ENCODE data around the gene DNAH8.

DNAH8 gene

GRCh38 chr6:38876475-38876874 is 161.4 kb downstream of the DNAH8 start:
- Histone ChIP-seq H3K9me3 (ENCODE audit: control insufficient read depth in 1 of 2, low read length in 2 of 2) (peaks cover 0 to 2% of the 10 kb centered on the region in 2 donors), H3K4me3 (ENCODE audit: low read depth in 1 of 2, low read length in 2 of 2) (no peak overlapping the region), H3K27ac (ENCODE audit: low read length) (no peak overlapping the region), H3K4me1 (ENCODE audit: control insufficient read depth in 1 of 2, insufficient read depth in 2 of 2, low read length in 2 of 2) (no peaks in the 10 kb centered on the region), H3K27me3 (ENCODE audit: low read depth, low read length) (no peaks in the 10 kb centered on the region), H3K36me3 (ENCODE audit: control insufficient read depth in 1 of 2, insufficient read depth in 2 of 2, low read length in 2 of 2) (no peaks in the 10 kb centered on the region)

DNA sequence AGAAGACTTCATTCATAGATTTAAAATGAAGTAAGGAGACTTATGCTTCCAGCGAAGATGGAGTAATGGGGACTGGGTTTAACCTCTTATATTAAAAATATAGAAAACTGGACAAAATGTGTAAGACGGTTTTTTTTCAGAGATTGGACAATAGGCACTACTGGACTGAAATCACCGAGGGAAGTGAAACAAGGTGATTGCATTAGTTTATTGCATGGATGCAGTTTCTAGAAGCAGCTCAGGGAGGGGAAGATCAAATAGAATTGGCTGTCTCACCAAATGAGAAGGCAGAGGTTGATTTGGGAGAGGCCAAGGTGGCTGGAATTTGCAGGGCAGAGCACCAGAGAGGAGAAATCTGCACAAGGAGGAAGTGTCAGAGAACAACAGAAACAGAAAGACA is 162.6 kb downstream of the DNAH8 start:
- peaks cover 0 to 2% of the 10 kb centered on the region in 2 donors for H3K9me3 ChIP-seq (ENCODE audit: control insufficient read depth in 1 of 2, low read length in 2 of 2)
- no peak overlapping the region for H3K4me3 ChIP-seq (ENCODE audit: low read depth in 1 of 2, low read length in 2 of 2)
- H3K27ac ChIP-seq (ENCODE audit: low read length) = no peak overlapping the region
- no peaks in the 10 kb centered on the region for H3K27me3 ChIP-seq (ENCODE audit: low read depth, low read length)
- no peaks in the 10 kb centered on the region for H3K4me1 ChIP-seq (ENCODE audit: control insufficient read depth in 1 of 2, insufficient read depth in 2 of 2, low read length in 2 of 2)
- no peaks in the 10 kb centered on the region for H3K36me3 ChIP-seq (ENCODE audit: control insufficient read depth in 1 of 2, insufficient read depth in 2 of 2, low read length in 2 of 2)

GRCh38 chr6:38882157-38882556 is 167.0 kb downstream of the DNAH8 start:
- no peak overlapping the region for H3K4me3 ChIP-seq (ENCODE audit: low read depth in 1 of 2, low read length in 2 of 2)
- H3K27ac ChIP-seq (ENCODE audit: low read length) = no peak overlapping the region
- H3K9me3 ChIP-seq (ENCODE audit: control insufficient read depth in 1 of 2, low read length in 2 of 2) = peaks cover 0 to 2% of the 10 kb centered on the region in 2 donors
- H3K36me3 ChIP-seq (ENCODE audit: control insufficient read depth in 1 of 2, insufficient read depth in 2 of 2, low read length in 2 of 2) = no peaks in the 10 kb centered on the region
- H3K27me3 ChIP-seq (ENCODE audit: low read depth, low read length) = no peaks in the 10 kb centered on the region
- H3K4me1 ChIP-seq (ENCODE audit: control insufficient read depth in 1 of 2, insufficient read depth in 2 of 2, low read length in 2 of 2) = no peaks in the 10 kb centered on the region

DNA sequence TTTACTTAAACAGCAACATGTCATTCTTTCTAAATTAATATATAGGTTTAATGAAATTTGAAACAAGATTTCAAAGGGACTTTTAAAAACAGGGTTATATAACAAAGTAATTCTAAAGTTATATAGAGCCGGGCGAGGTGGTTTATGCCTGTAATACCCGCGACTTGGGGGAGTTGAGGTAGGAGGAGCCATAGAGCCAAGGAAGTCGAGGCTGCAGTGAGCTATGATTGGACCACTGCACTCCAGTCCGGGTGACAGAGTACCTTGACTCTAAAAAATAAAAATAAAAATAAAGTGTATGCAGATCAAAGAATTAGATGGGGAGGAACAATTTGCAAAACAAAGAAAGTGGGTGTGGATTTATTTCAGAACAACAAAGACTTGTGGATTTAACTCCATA is 182.4 kb downstream of the DNAH8 start:
- no peaks in the 10 kb centered on the region for H3K4me1 ChIP-seq (ENCODE audit: control insufficient read depth in 1 of 2, insufficient read depth in 2 of 2, low read length in 2 of 2)
- no peak overlapping the region for H3K27ac ChIP-seq (ENCODE audit: low read length)
- no peaks in the 10 kb centered on the region for H3K27me3 ChIP-seq (ENCODE audit: low read depth, low read length)
- no peak overlapping the region for H3K4me3 ChIP-seq (ENCODE audit: low read depth in 1 of 2, low read length in 2 of 2)
- no peaks in the 10 kb centered on the region for H3K36me3 ChIP-seq (ENCODE audit: control insufficient read depth in 1 of 2, insufficient read depth in 2 of 2, low read length in 2 of 2)
- no peaks in the 10 kb centered on the region for H3K9me3 ChIP-seq (ENCODE audit: control insufficient read depth in 1 of 2, low read length in 2 of 2)

DNA sequence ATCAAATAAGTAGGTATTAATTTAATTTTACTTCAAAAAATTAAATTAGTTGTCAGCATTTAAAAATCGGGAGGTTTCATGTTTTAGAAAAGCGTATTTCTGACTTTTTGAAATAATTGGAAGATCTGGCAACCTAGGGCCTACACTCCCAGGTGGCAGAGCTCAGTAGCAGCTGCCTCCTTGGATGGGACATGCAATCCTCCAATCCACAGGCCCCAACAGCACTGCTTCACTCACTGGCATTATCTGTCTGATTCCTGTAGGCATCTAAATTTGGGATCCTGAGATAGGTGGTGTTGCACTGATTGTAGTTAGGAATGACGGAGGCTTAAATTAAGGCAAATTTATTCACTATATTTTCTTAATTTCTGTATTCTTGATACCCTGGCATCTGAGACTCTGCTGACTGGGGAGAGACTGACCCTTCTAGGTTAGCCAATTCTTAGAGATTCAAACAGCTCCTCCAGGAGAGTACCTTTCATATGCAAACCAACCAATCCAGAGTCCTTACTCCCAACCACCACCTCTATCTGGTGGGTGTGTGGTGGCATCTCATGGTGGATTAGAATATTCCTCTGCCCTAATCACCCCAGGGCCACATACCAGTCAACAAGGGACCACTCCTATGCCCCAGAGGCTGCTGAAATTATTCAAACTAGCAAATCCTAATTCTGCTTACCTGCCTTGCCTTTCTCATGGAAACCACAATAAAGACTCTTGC is 186.9 kb downstream of the DNAH8 start:
- no peaks in the 10 kb centered on the region for H3K36me3 ChIP-seq (ENCODE audit: control insufficient read depth in 1 of 2, insufficient read depth in 2 of 2, low read length in 2 of 2)
- H3K4me1 ChIP-seq (ENCODE audit: control insufficient read depth in 1 of 2, insufficient read depth in 2 of 2, low read length in 2 of 2) = no peaks in the 10 kb centered on the region
- no peaks in the 10 kb centered on the region for H3K9me3 ChIP-seq (ENCODE audit: control insufficient read depth in 1 of 2, low read length in 2 of 2)
- no peak overlapping the region for H3K4me3 ChIP-seq (ENCODE audit: low read depth in 1 of 2, low read length in 2 of 2)
- no peak overlapping the region for H3K27ac ChIP-seq (ENCODE audit: low read length)
- no peaks in the 10 kb centered on the region for H3K27me3 ChIP-seq (ENCODE audit: low read depth, low read length)

GRCh38 chr6:38906582-38906981 is 191.5 kb downstream of the DNAH8 start:
- H3K27ac ChIP-seq (ENCODE audit: low read length) = no peak overlapping the region

GRCh38 chr6:38907264-38907663 is 192.2 kb downstream of the DNAH8 start:
- H3K4me3 ChIP-seq (ENCODE audit: low read depth in 1 of 2, low read length in 2 of 2) = no peak overlapping the region
- H3K36me3 ChIP-seq (ENCODE audit: control insufficient read depth in 1 of 2, insufficient read depth in 2 of 2, low read length in 2 of 2) = no peaks in the 10 kb centered on the region
- no peaks in the 10 kb centered on the region for H3K4me1 ChIP-seq (ENCODE audit: control insufficient read depth in 1 of 2, insufficient read depth in 2 of 2, low read length in 2 of 2)
- no peaks in the 10 kb centered on the region for H3K9me3 ChIP-seq (ENCODE audit: control insufficient read depth in 1 of 2, low read length in 2 of 2)
- no peak overlapping the region for H3K27ac ChIP-seq (ENCODE audit: low read length)
- H3K27me3 ChIP-seq (ENCODE audit: low read depth, low read length) = no peaks in the 10 kb centered on the region

More at GRCh38 chr6:38906582-38906981, 191.5 kb downstream of the DNAH8 start:
- Histone ChIP-seq H3K4me1 (ENCODE audit: control insufficient read depth in 1 of 2, insufficient read depth in 2 of 2, low read length in 2 of 2) (no peaks in the 10 kb centered on the region), H3K36me3 (ENCODE audit: control insufficient read depth in 1 of 2, insufficient read depth in 2 of 2, low read length in 2 of 2) (no peaks in the 10 kb centered on the region), H3K27me3 (ENCODE audit: low read depth, low read length) (no peaks in the 10 kb centered on the region), H3K9me3 (ENCODE audit: control insufficient read depth in 1 of 2, low read length in 2 of 2) (no peaks in the 10 kb centered on the region), H3K4me3 (ENCODE audit: low read depth in 1 of 2, low read length in 2 of 2) (no peak overlapping the region)

DNA sequence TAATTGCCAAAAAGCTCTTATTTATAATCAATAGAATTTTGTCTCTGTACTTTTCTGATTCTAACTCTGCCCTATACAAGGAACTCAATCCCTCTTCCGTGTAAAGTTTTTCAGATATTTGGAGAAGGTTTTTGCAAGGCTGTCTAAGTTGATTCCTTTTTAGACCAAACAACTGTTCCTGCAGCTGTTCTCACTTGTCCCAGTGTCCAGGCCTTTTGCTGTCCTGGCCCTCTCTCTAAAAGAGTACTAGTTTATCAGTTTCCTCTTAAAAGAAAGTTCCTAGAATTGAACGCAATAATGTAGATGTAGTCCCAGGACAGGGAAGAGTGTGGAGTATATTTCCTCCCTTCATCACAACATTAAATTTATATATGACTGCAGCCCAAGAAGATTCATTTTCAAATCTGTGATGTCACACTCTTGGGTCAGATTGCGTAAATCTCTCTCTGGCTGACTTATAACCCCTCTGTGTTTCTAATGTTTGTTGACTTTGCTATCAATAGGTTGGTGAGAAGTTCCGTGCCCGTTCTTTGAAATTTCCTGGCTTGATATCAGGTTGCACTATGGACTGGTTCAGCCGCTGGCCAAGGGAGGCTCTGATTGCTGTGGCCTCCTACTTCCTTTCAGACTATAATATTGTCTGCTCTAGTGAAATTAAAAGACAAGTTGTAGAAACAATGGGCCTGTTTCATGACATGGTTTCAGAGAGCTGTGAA is 194.1 kb downstream of the DNAH8 start:
- Histone ChIP-seq H3K4me1 (ENCODE audit: control insufficient read depth in 1 of 2, insufficient read depth in 2 of 2, low read length in 2 of 2) (no peaks in the 10 kb centered on the region), H3K27me3 (ENCODE audit: low read depth, low read length) (no peaks in the 10 kb centered on the region), H3K9me3 (ENCODE audit: control insufficient read depth in 1 of 2, low read length in 2 of 2) (no peaks in the 10 kb centered on the region), H3K36me3 (ENCODE audit: control insufficient read depth in 1 of 2, insufficient read depth in 2 of 2, low read length in 2 of 2) (no peaks in the 10 kb centered on the region), H3K4me3 (ENCODE audit: low read depth in 1 of 2, low read length in 2 of 2) (no peak overlapping the region), H3K27ac (ENCODE audit: low read length) (no peak overlapping the region)

- Histone ChIP-seq H3K4me3 (ENCODE audit: low read depth in 1 of 2, low read length in 2 of 2) (no peak overlapping the region), H3K36me3 (ENCODE audit: control insufficient read depth in 1 of 2, insufficient read depth in 2 of 2, low read length in 2 of 2) (no peaks in the 10 kb centered on the region), H3K4me1 (ENCODE audit: control insufficient read depth in 1 of 2, insufficient read depth in 2 of 2, low read length in 2 of 2) (no peaks in the 10 kb centered on the region), H3K9me3 (ENCODE audit: control insufficient read depth in 1 of 2, low read length in 2 of 2) (no peaks in the 10 kb centered on the region), H3K27me3 (ENCODE audit: low read depth, low read length) (no peaks in the 10 kb centered on the region), H3K27ac (ENCODE audit: low read length) (no peak overlapping the region)
These were observed 195.1 kb downstream of the DNAH8 start for GRCh38 chr6:38910207-38910606.

- no peak overlapping the region for H3K4me3 ChIP-seq (ENCODE audit: low read depth in 1 of 2, low read length in 2 of 2)
- H3K27ac ChIP-seq (ENCODE audit: low read length) = no peak overlapping the region
- H3K9me3 ChIP-seq (ENCODE audit: control insufficient read depth in 1 of 2, low read length in 2 of 2) = no peaks in the 10 kb centered on the region
- H3K4me1 ChIP-seq (ENCODE audit: control insufficient read depth in 1 of 2, insufficient read depth in 2 of 2, low read length in 2 of 2) = no peaks in the 10 kb centered on the region
- no peaks in the 10 kb centered on the region for H3K36me3 ChIP-seq (ENCODE audit: control insufficient read depth in 1 of 2, insufficient read depth in 2 of 2, low read length in 2 of 2)
- H3K27me3 ChIP-seq (ENCODE audit: low read depth, low read length) = no peaks in the 10 kb centered on the region
These were observed 197.3 kb downstream of the DNAH8 start for GRCh38 chr6:38912378-38912777.

GRCh38 chr6:38915205-38915925 is 200.3 kb downstream of the DNAH8 start:
- H3K27ac ChIP-seq (ENCODE audit: low read length) = no peak overlapping the region
- no peaks in the 10 kb centered on the region for H3K4me1 ChIP-seq (ENCODE audit: control insufficient read depth in 1 of 2, insufficient read depth in 2 of 2, low read length in 2 of 2)
- no peaks in the 10 kb centered on the region for H3K27me3 ChIP-seq (ENCODE audit: low read depth, low read length)
- no peaks in the 10 kb centered on the region for H3K9me3 ChIP-seq (ENCODE audit: control insufficient read depth in 1 of 2, low read length in 2 of 2)
- H3K4me3 ChIP-seq (ENCODE audit: low read depth in 1 of 2, low read length in 2 of 2) = no peak overlapping the region
- H3K36me3 ChIP-seq (ENCODE audit: control insufficient read depth in 1 of 2, insufficient read depth in 2 of 2, low read length in 2 of 2) = no peaks in the 10 kb centered on the region

Measured in muscle layer of duodenum (tissue), 2 donors.